ENCODE results near the gene NLRP9. TPM values are rescaled to one million over a fixed set of nuclear protein-coding genes. Genes with fewer than 3 reads are reported as not detected.
"Not testable (repeated sequence)": the region's sequence is repeated elsewhere in the genome, so short reads cannot be mapped to it uniquely, and the experiment has no call there.

The NLRP9 gene
- total RNA-seq: not detected

DNA sequence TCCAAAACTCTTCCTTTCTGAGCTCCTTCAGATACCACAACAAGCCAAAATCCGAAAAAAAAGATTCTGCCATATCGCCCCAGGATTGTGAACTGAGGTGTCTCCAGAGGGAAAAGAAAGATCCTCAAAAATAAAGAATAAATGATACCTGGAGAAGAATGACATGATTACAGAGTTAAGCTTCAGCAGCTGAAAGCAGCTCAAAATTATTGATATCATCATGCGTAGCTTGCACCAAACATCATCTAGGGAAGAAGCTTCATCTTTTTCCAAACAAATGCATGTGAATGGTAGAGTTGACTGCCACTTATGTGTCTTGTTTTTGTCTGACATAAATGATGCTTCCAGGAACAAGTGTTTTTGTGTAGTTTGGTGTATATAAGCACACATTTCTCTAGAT lies at the start of gene NLRP9:
NLRP9 (minus strand) TSS at position 101 of the 400 bp plus-strand sequence; CDS start at position 73, 28 bp downstream.
- Histone ChIP-seq H3K4me3 (no peak within 1 kb of the TSS), H3K9me3 (no peaks in the 10 kb centered on the region), H3K27ac (no peak within 1 kb of the TSS), H3K36me3 (no peaks in the 10 kb centered on the region), H3K27me3 (peaks cover 24% of the 10 kb centered on the region), H3K4me1 (no peaks in the 10 kb centered on the region)
- ATAC-seq: no peak
- no peak for TF ChIP-seq POLR2AphosphoS5 (IDR thresholded peaks at IDR 0.05)
- 82 to 90% methylated on average over 1 to 2 of the region's 3 CpGs for WGBS, 2 donors (ENCODE audit: low coverage in 1 of 2)

GRCh38 chr19:55781112-55781511 lies 42.9 kb upstream of the NLRP9 start:
- H3K9me3 ChIP-seq: no peaks in the 10 kb centered on the region
- H3K27me3 ChIP-seq: peaks cover 43% of the 10 kb centered on the region
- ATAC-seq: no peak
- WGBS, 2 donors (ENCODE audit: low coverage in 1 of 2): 61 to 69% methylated on average over 4 to 5 of the region's 5 CpGs
- TF ChIP-seq CTCF (IDR thresholded peaks at IDR 0.05): no peak
- TF ChIP-seq EP300 (IDR thresholded peaks at IDR 0.05): no peak
- no peak for TF ChIP-seq POLR2AphosphoS5 (IDR thresholded peaks at IDR 0.05)
- TF ChIP-seq POLR2A (IDR thresholded peaks at IDR 0.05): no peak
- H3K4me3 ChIP-seq: no peak overlapping the region
- H3K36me3 ChIP-seq: no peaks in the 10 kb centered on the region
- no peaks in the 10 kb centered on the region for H3K4me1 ChIP-seq
- H3K27ac ChIP-seq: no peak overlapping the region

DNA sequence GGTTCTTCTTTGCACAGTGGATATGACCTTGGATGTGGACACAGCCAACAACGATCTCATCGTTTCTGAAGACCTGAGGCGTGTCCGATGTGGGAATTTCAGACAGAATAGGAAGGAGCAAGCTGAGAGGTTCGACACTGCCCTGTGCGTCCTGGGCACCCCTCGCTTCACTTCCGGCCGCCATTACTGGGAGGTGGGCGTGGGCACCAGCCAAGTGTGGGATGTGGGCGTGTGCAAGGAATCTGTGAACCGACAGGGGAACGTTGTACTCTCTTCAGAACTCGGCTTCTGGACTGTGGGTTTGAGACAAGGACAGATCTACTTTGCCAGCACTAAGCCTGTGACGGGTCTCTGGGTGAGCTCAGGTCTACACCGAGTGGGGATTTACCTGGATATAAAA lies 40.1 kb upstream of the NLRP9 start:
- ATAC-seq: no peak
- H3K36me3 ChIP-seq: no peaks in the 10 kb centered on the region
- no peaks in the 10 kb centered on the region for H3K9me3 ChIP-seq
- H3K4me3 ChIP-seq: no peak overlapping the region
- TF ChIP-seq POLR2AphosphoS5 (IDR thresholded peaks at IDR 0.05): no peak
- TF ChIP-seq EP300 (IDR thresholded peaks at IDR 0.05): no peak
- H3K27me3 ChIP-seq: peaks cover 51% of the 10 kb centered on the region
- 69 to 73% methylated on average over 3 to 12 of the region's 16 CpGs for WGBS, 2 donors (ENCODE audit: low coverage in 1 of 2)
- H3K27ac ChIP-seq: no peak overlapping the region
- H3K4me1 ChIP-seq: no peaks in the 10 kb centered on the region

GRCh38 chr19:55777528-55777927 lies 39.3 kb upstream of the NLRP9 start:
- no peaks in the 10 kb centered on the region for H3K36me3 ChIP-seq
- ATAC-seq: no peak
- H3K4me1 ChIP-seq: no peaks in the 10 kb centered on the region
- H3K4me3 ChIP-seq: no peak overlapping the region
- TF ChIP-seq EP300 (IDR thresholded peaks at IDR 0.05) (no peak), CTCF (IDR thresholded peaks at IDR 0.05) (no peak), POLR2AphosphoS5 (IDR thresholded peaks at IDR 0.05) (no peak), POLR2A (IDR thresholded peaks at IDR 0.05) (no peak)
- 19% methylated on average over 5 of the region's 7 CpGs; no CpG with 5 or more reads in 1 of the 2 donors for WGBS, 2 donors (ENCODE audit: low coverage in 1 of 2)
- peaks cover 49% of the 10 kb centered on the region for H3K27me3 ChIP-seq
- no peaks in the 10 kb centered on the region for H3K9me3 ChIP-seq
- H3K27ac ChIP-seq: no peak overlapping the region

- H3K4me1 ChIP-seq, H3K4me3 ChIP-seq, H3K27me3 ChIP-seq, H3K36me3 ChIP-seq, H3K9me3 ChIP-seq, H3K27ac ChIP-seq, ATAC-seq: not testable (repeated sequence)
- WGBS, 2 donors (ENCODE audit: low coverage in 1 of 2): 38 to 57% methylated on average over 3 of the region's 3 CpGs
Measured at GRCh38 chr19:55769632-55770031, 31.4 kb upstream of the NLRP9 start.

- not testable (repeated sequence) for H3K27ac ChIP-seq, H3K4me1 ChIP-seq, H3K4me3 ChIP-seq, H3K36me3 ChIP-seq, ATAC-seq, H3K27me3 ChIP-seq, H3K9me3 ChIP-seq
- whole genome bisulfite sequencing, 2 donors (ENCODE audit: low coverage in 1 of 2): 75 to 83% methylated on average over 5 of the region's 6 CpGs
Measured at GRCh38 chr19:55768818-55769217, 30.6 kb upstream of the NLRP9 start, which contains the start of gene RFPL4AL1. Gene RFPL4AL1 (plus strand): TSS chr19:55769118. CDS start chr19:55771805, 2,687 bp downstream.

GRCh38 chr19:55766466-55766865 lies 28.3 kb upstream of the NLRP9 start:
- TF ChIP-seq POLR2A (IDR thresholded peaks at IDR 0.05) (no peak), CTCF (IDR thresholded peaks at IDR 0.05) (no peak)
- no peak for ATAC-seq
- H3K9me3 ChIP-seq: no peaks in the 10 kb centered on the region
- no peaks in the 10 kb centered on the region for H3K36me3 ChIP-seq
- 40 to 73% methylated on average over 6 to 7 of the region's 7 CpGs for WGBS, 2 donors (ENCODE audit: low coverage in 1 of 2)
- H3K4me1 ChIP-seq: no peaks in the 10 kb centered on the region
- H3K27me3 ChIP-seq: no peaks in the 10 kb centered on the region
- H3K27ac ChIP-seq: no peak overlapping the region
- H3K4me3 ChIP-seq: no peak overlapping the region

GRCh38 chr19:55758797-55759196 lies 20.6 kb upstream of the NLRP9 start, which contains the start of gene RFPL4A:
Gene RFPL4A (plus strand): TSS chr19:55759097. CDS start chr19:55761801, 2,704 bp downstream.
- not testable (repeated sequence) for H3K4me3 ChIP-seq, H3K4me1 ChIP-seq, H3K36me3 ChIP-seq, H3K9me3 ChIP-seq, H3K27ac ChIP-seq, ATAC-seq
- 77 to 87% methylated on average over 3 of the region's 3 CpGs for WGBS, 2 donors (ENCODE audit: low coverage in 1 of 2)
- peaks cover 15% of the 10 kb centered on the region for H3K27me3 ChIP-seq

DNA sequence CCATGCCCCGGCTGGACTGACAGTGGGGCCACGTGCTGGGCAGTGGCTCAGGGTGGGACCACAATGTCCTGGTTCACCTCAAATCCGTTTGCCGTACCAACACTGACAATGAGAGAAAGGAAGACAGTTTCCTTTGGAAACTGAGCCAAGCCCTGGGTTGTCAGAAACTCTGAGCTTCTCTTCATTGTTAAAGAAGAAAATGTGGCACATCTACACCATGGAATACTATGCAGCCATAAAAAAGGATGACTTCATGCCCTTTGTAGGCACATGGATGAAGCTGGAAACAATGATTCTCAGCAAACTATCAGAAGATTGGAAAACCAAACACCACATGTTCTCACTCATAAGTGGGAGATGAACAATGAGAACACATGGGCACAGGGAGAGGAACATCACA lies 18.6 kb upstream of the NLRP9 start:
- H3K4me3 ChIP-seq, ATAC-seq, H3K9me3 ChIP-seq, H3K36me3 ChIP-seq, H3K4me1 ChIP-seq, H3K27ac ChIP-seq: not testable (repeated sequence)
- WGBS, 2 donors (ENCODE audit: low coverage in 1 of 2): 79 to 80% methylated on average over 2 to 4 of the region's 4 CpGs
- peaks cover 15% of the 10 kb centered on the region for H3K27me3 ChIP-seq

Measured in gastroesophageal sphincter (tissue), 4 donors.